Loucy (cell line): ENCODE data around the gene TSEN54.

ENCODE experiments used
- H2AFZ ChIP-seq: fragments of 200-600 bp; sonication (generic); 2 replicates; pipeline ENCODE4 v1.6.0; 2016; ENCODE audit warnings: antibody characterized with exemption, mild to moderate bottlenecking, low read length, moderate library complexity
- H3F3A ChIP-seq: fragments of 200-600 bp; 2 replicates; pipeline ENCODE4 v1.6.0; 2016; ENCODE audit warnings: antibody characterized with exemption, low read depth, mild to moderate bottlenecking
- H3K27me3 ChIP-seq: fragments of 200-600 bp; sonication (generic); 2 replicates; pipeline ENCODE4 v1.6.1; 2014; ENCODE audit warnings: low read length, mild to moderate bottlenecking; ENCODE audit not compliant: insufficient read depth, poor library complexity, severe bottlenecking
- H3K36me3 ChIP-seq: fragments of 200-600 bp; sonication (generic); 2 replicates; pipeline ENCODE4 v1.6.1; 2016; ENCODE audit warnings: low read length; ENCODE audit not compliant: insufficient read depth
- H3K4me1 ChIP-seq: fragments of 200-600 bp; sonication (generic); 2 replicates; pipeline ENCODE4 v1.5.1; 2014; ENCODE audit warnings: low read length, mild to moderate bottlenecking; ENCODE audit not compliant: insufficient read depth, poor library complexity, severe bottlenecking
- H3K4me2 ChIP-seq: fragments of 200-600 bp; sonication (generic); 2 replicates; pipeline ENCODE4 v1.6.0; 2014; ENCODE audit warnings: antibody characterized with exemption, low read length, low read depth, mild to moderate bottlenecking; ENCODE audit not compliant: poor library complexity, severe bottlenecking
- H3K4me3 ChIP-seq: fragments of 200-600 bp; sonication (generic); 2 replicates; pipeline ENCODE4 v1.5.1; 2014; ENCODE audit warnings: low read length, mild to moderate bottlenecking, mixed read lengths; ENCODE audit not compliant: poor library complexity, severe bottlenecking
- H3K79me2 ChIP-seq: fragments of 200-600 bp; sonication (generic); 2 replicates; pipeline ENCODE4 v1.6.1; 2014; ENCODE audit warnings: low read length; ENCODE audit not compliant: insufficient read depth
- H3K9ac ChIP-seq: fragments of 200-600 bp; sonication (generic); 2 replicates; pipeline ENCODE4 v1.6.0; 2014; ENCODE audit warnings: mild to moderate bottlenecking, low read depth, low read length, moderate library complexity; ENCODE audit not compliant: poor library complexity, severe bottlenecking
- H3K9me2 ChIP-seq: fragments of 200-600 bp; sonication (generic); replicated peaks from 2 replicates; pipeline ENCODE4 v1.6.1; 2016; ENCODE audit warnings: low read depth, low read length, mixed read lengths
- H3K9me3 ChIP-seq: fragments of 200-600 bp; sonication (generic); 2 replicates; pipeline ENCODE4 v1.6.1; 2014; ENCODE audit warnings: mild to moderate bottlenecking, antibody characterized with exemption, low read length, low read depth; ENCODE audit not compliant: insufficient read depth
- H4K20me1 ChIP-seq: fragments of 200-600 bp; sonication (generic); 2 replicates; pipeline ENCODE4 v1.6.0; 2014; ENCODE audit warnings: antibody characterized with exemption, low read length, mild to moderate bottlenecking; ENCODE audit not compliant: insufficient read depth, poor library complexity, severe bottlenecking
- CTCF ChIP-seq: fragments of 200-600 bp; sonication (generic); conservative IDR thresholded peaks from 2 replicates; pipeline ENCODE4 v1.5.1; 2014; ENCODE audit warnings: mild to moderate bottlenecking, antibody characterized with exemption, low read length
- EZH2phosphoT487 ChIP-seq: fragments of 200-600 bp; IDR thresholded peaks from 2 replicates; pipeline ENCODE4 v1.6.1; 2018; ENCODE audit warnings: antibody characterized with exemption, mild to moderate bottlenecking, moderate library complexity, borderline replicate concordance

The TSEN54 gene

DNA sequence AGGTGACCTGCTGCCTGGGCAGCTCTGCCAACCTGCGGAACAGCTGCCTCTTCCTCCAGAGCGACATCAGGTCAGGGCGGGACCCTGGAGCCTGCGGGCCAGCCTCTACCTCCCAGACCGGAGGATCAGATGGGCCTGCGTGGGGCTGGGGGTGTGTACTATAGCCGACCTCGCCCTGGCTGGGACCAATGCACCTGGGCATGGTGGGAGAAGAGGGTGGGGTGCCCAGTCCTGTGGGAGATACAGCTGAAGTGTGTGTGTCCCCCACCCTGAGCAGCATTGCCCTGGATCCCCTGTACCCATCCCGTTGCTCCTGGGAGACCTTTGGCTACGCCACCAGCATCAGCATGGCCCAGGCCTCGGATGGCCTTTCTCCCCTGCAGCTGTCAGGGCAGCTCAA lies 20.3 kb upstream of the TSEN54 start:
- no peak overlapping the region for H3K4me2 ChIP-seq
- no peaks in the 10 kb centered on the region for H3F3A ChIP-seq
- no peaks in the 10 kb centered on the region for H3K4me1 ChIP-seq
- H3K9ac ChIP-seq = no peak overlapping the region
- H2AFZ ChIP-seq = no peak overlapping the region
- TF ChIP-seq CTCF (no peak), EZH2phosphoT487 (no peak)
- no peak overlapping the region for H3K4me3 ChIP-seq
- no peaks in the 10 kb centered on the region for H3K9me2 ChIP-seq
- H3K9me3 ChIP-seq = no peaks in the 10 kb centered on the region
- H3K27me3 ChIP-seq = no peaks in the 10 kb centered on the region
- H3K36me3 ChIP-seq = peaks cover 51% of the 10 kb centered on the region; the same call in 1 of the 2 replicates
- H3K79me2 ChIP-seq = no peaks in the 10 kb centered on the region
- H4K20me1 ChIP-seq = no peaks in the 10 kb centered on the region

DNA sequence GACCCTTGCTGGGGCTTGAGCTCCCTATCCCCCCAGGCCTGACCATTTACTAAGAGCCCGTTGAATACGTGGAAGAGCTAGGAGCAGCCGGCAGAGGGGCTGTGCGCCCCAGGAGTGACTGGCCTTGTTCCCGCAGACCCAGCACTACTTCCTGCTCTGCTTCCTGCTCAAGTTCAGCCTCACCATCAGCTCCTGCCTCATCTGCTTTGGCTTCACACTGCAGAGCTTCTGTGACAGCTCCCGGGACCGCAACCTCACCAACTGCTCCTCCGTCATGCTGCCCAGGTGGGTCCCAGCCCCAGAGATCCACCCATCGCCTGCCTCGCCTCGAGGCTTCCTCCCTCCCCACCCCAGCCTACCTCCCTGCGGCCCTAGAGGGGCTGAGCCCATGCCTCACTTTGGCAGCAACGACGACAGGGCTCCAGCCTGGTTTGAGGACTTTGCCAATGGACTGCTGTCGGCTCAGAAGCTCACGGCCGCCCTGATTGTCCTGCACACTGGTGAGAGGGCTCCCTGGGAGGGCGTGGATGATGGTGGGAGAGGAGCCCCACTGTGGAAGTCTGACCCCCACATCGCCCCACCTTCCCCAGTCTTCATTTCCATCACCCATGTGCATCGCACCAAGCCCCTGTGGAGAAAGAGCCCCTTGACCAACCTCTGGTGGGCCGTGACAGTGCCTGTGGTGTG lies 18.1 kb upstream of the TSEN54 start:
- H3K9me3 ChIP-seq = no peaks in the 10 kb centered on the region
- H3K9ac ChIP-seq = no peak overlapping the region
- H3K4me3 ChIP-seq = no peak overlapping the region
- no peaks in the 10 kb centered on the region for H3K9me2 ChIP-seq
- no peaks in the 10 kb centered on the region for H3K4me1 ChIP-seq
- H4K20me1 ChIP-seq = no peaks in the 10 kb centered on the region
- TF ChIP-seq EZH2phosphoT487 (no peak), CTCF (no peak)
- H3F3A ChIP-seq = no peaks in the 10 kb centered on the region
- peaks cover 35% of the 10 kb centered on the region; the same call in 1 of the 2 replicates for H3K36me3 ChIP-seq
- no peaks in the 10 kb centered on the region for H3K79me2 ChIP-seq
- H3K27me3 ChIP-seq = no peaks in the 10 kb centered on the region
- no peak overlapping the region for H2AFZ ChIP-seq
- H3K4me2 ChIP-seq = no peak overlapping the region

- Histone ChIP-seq H3K9me3 (no peaks in the 10 kb centered on the region), H3K27me3 (no peaks in the 10 kb centered on the region), H3K4me1 (no peaks in the 10 kb centered on the region), H3F3A (no peaks in the 10 kb centered on the region), H4K20me1 (no peaks in the 10 kb centered on the region), H3K9ac (no peak overlapping the region), H3K36me3 (peaks cover 29% of the 10 kb centered on the region; the same call in 1 of the 2 replicates), H3K9me2 (no peaks in the 10 kb centered on the region), H3K79me2 (no peaks in the 10 kb centered on the region), H2AFZ (no peak overlapping the region), H3K4me2 (no peak overlapping the region), H3K4me3 (no peak overlapping the region)
- no peak for TF ChIP-seq CTCF
- TF ChIP-seq EZH2phosphoT487 = no peak
Observed at GRCh38 chr17:75498726-75499213, 17.6 kb upstream of the TSEN54 start.
